A549 treated with dexamethasone at 1 μM for 4 hours (cell line): Measurements from ENCODE around the gene POLRMT. TPM values are rescaled to one million over a fixed set of nuclear protein-coding genes. Genes with fewer than 3 reads are reported as not detected.

Experiments
- total RNA-seq: library from RNA; stranded (reverse); fragments of 200-300 nt; extraction: Qiagen RNA extraction; gene quantifications from 5 replicates; pipeline ENCODE4 v1.2.3, GENCODE V29; 2022

The POLRMT gene
- total RNA-seq: 68.6 to 97.5 TPM (median 89.4 TPM) in 5 replicates

GRCh38 chr19:633068-633785 lies at the start of gene POLRMT:
Gene POLRMT (minus strand): TSS chr19:633537. CDS start chr19:633512, 25 bp downstream.

GRCh38 chr19:676339-677105 lies 43.2 kb upstream of the POLRMT start, which contains the start of gene FSTL3:
Gene FSTL3 (plus strand): TSS chr19:676392. CDS start chr19:676424, 32 bp downstream.

GRCh38 chr19:662962-663681 lies 29.8 kb upstream of the POLRMT start, which contains the start of gene RNF126:
Gene RNF126 (minus strand): TSS chr19:663214. CDS start chr19:663121, 93 bp downstream.

GRCh38 chr19:639253-640160 lies 6.2 kb upstream of the POLRMT start, which contains the start of gene FGF22:
Gene FGF22 (plus strand): TSS chr19:639879. CDS start chr19:639926, 47 bp downstream.

GRCh38 chr19:589693-590395 lies 43.5 kb downstream of the POLRMT start, which contains the start of gene HCN2:
Gene HCN2 (plus strand): TSS chr19:589881. CDS start chr19:589946, 65 bp downstream.

DNA sequence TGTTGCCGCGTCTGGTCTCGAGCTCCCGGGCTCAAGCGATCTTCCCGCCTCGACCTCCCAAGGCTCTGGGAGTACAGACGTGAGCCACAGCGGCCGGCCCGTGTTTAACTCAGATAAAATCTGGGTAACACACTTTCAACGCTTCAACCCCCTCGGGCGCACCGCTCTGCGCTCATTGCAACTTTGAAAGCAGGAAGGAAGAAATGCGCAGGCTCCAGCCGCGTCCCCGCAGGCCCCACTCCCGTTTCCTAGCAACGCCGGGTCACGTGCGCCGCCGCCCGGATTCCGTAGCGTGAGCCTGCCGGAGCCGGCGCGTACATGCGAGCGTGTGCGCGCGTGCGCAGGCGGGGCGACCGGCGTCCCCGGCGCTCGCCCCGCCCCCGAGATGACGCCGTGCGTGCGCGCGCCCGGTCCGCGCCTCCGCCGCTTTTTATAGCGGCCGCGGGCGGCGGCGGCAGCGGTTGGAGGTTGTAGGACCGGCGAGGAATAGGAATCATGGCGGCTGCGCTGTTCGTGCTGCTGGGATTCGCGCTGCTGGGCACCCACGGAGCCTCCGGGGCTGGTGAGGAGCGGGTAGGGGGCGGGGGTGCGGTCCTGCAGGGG lies 61.1 kb downstream of the POLRMT start, which contains the start of gene BSG:
Gene BSG (plus strand): TSS at position 457 of the 603 bp plus-strand sequence. CDS start 39 bp downstream, at position 496.

Other genes starting within 250 kb of the POLRMT start
- 0.39 to 0.53 TPM (median 0.45 TPM) in 5 replicates for gene C2CD4C, start 224.4 kb downstream of the POLRMT start, total RNA-seq
- 0.62 to 1.6 TPM (median 1.1 TPM) in 5 replicates for gene SHC2, start 172.5 kb downstream of the POLRMT start, total RNA-seq
- gene MADCAM1, start 137.1 kb downstream of the POLRMT start, total RNA-seq: 0.19 to 0.41 TPM (median 0.29 TPM) in 4 of 5 replicates, not detected in the other
- 9.8 to 14.9 TPM (median 12.2 TPM) in 5 replicates for gene TPGS1, start 126.0 kb downstream of the POLRMT start, total RNA-seq
- gene CDC34, start 101.8 kb downstream of the POLRMT start, total RNA-seq: 58.4 to 88.6 TPM (median 84.7 TPM) in 5 replicates
- gene GZMM, start 89.5 kb downstream of the POLRMT start, total RNA-seq: 0.19 to 0.32 TPM (median 0.23 TPM) in 4 of 5 replicates, not detected in the other
- 604 to 721 TPM (median 693 TPM) in 5 replicates for gene BSG, start 60.9 kb downstream of the POLRMT start, total RNA-seq
- gene HCN2, start 43.7 kb downstream of the POLRMT start, total RNA-seq: 22.0 to 39.5 TPM (median 33.9 TPM) in 5 replicates
- gene FGF22, start 6.3 kb upstream of the POLRMT start, total RNA-seq: 0.26 to 0.68 TPM (median 0.39 TPM) in 5 replicates
- gene RNF126, start 29.7 kb upstream of the POLRMT start, total RNA-seq: 48.1 to 71.4 TPM (median 68.3 TPM) in 5 replicates
- 215 to 309 TPM (median 261 TPM) in 5 replicates for gene FSTL3, start 42.9 kb upstream of the POLRMT start, total RNA-seq
- gene PRSS57, start 61.9 kb upstream of the POLRMT start, total RNA-seq: 0.14 TPM in 1 of 5 replicates, not detected in the others
- gene PALM, start 75.4 kb upstream of the POLRMT start, total RNA-seq: 11.0 to 17.2 TPM (median 15.6 TPM) in 5 replicates
- gene MISP, start 117.6 kb upstream of the POLRMT start, total RNA-seq: 60.7 to 84.1 TPM (median 81.1 TPM) in 5 replicates
- 179 to 224 TPM (median 212 TPM) in 5 replicates for gene PTBP1, start 163.9 kb upstream of the POLRMT start, total RNA-seq
- 2.6 to 5.1 TPM (median 3.6 TPM) in 5 replicates for gene PLPPR3, start 188.4 kb upstream of the POLRMT start, total RNA-seq
- 0.20 to 0.28 TPM (median 0.24 TPM) in 4 of 5 replicates, not detected in the other for gene AZU1, start 194.3 kb upstream of the POLRMT start, total RNA-seq
- gene PRTN3, start 207.5 kb upstream of the POLRMT start, total RNA-seq: 0.17 to 0.66 TPM (median 0.42 TPM) in 5 replicates
- gene ELANE, start 218.8 kb upstream of the POLRMT start, total RNA-seq: 0.09 to 0.23 TPM (median 0.17 TPM) in 4 of 5 replicates, not detected in the other
- 10.1 to 20.7 TPM (median 16.8 TPM) in 5 replicates for gene CFD, start 226.1 kb upstream of the POLRMT start, total RNA-seq